K562 (cell line): ENCODE data around the gene NCOA1. TPM values are rescaled to one million over a fixed set of nuclear protein-coding genes. Genes with fewer than 3 reads are reported as not detected.

Experiments used
- CC2D1A ChIP-seq: fragments of 450-650 bp; IDR thresholded peaks from 2 replicates; pipeline ENCODE4 v1.6.1; 2017; ENCODE audit warnings: mild to moderate bottlenecking
- DIDO1 ChIP-seq: fragments of 450-650 bp; IDR thresholded peaks from 2 replicates; pipeline ENCODE4 v1.6.1; 2016; ENCODE audit warnings: low read depth, missing biosample characterization, missing genetic modification characterization
- ELK1 ChIP-seq: sonication (generic); formaldehyde crosslinking; IDR thresholded peaks from 2 replicates; pipeline ENCODE4 v1.8.1; 2022; ENCODE audit warnings: missing genetic modification reagents
- ESRRA ChIP-seq: fragments of 450-650 bp; IDR thresholded peaks from 2 replicates; pipeline ENCODE4 v1.6.1; 2014; ENCODE audit warnings: low read depth, mild to moderate bottlenecking, moderate library complexity, borderline replicate concordance
- ID3 ChIP-seq, 2 experiments: fragments of 250-450 bp in 1 of 2; fragments of 450-650 bp in 1 of 2; sonication (Bioruptor Pico) in 1 of 2; IDR thresholded peaks; 2 replicates each; pipeline versions ENCODE4 v1.6.1 to v1.8.0; 2016 to 2021; ENCODE audit warnings: mild to moderate bottlenecking in 2 of 2, moderate library complexity in 2 of 2, missing compliant biosample characterization in 1 of 2, missing genetic modification characterization in 1 of 2
- JUND ChIP-seq, 2 experiments: IDR thresholded peaks; 2 replicates in 1 of 2; 3 replicates in 1 of 2; pipeline ENCODE4 v1.6.1; 2011; ENCODE audit warnings: borderline replicate concordance in 2 of 2, low read depth in 2 of 2, low read length in 2 of 2, improper control_type of control experiment in 1 of 2, missing biosample characterization in 1 of 2, missing genetic modification characterization in 1 of 2, missing genetic modification reagents in 1 of 2
- KDM1A ChIP-seq, 2 experiments: fragments of 450-650 bp; IDR thresholded peaks; 2 replicates each; pipeline ENCODE4 v1.6.1; 2016; ENCODE audit warnings: mild to moderate bottlenecking in 2 of 2
- RBFOX2 ChIP-seq: fragments of 200-400 bp; formaldehyde crosslinking; IDR thresholded peaks from 2 replicates; pipeline ENCODE4 v1.6.1; 2017; ENCODE audit warnings: low read depth, mild to moderate bottlenecking, low read length, moderate library complexity
- SIN3B ChIP-seq: fragments of 450-650 bp; IDR thresholded peaks from 2 replicates; pipeline ENCODE4 v1.6.1; 2017; ENCODE audit warnings: low read depth, mild to moderate bottlenecking, moderate library complexity
- TAF15 ChIP-seq: fragments of 200-400 bp; formaldehyde crosslinking; IDR thresholded peaks from 2 replicates; pipeline ENCODE4 v1.6.1; 2017; ENCODE audit warnings: mild to moderate bottlenecking, low read depth, low read length, moderate library complexity
- TCF3 ChIP-seq: sonication (generic); formaldehyde crosslinking; IDR thresholded peaks from 2 replicates; pipeline ENCODE4 v1.4.0; 2020; ENCODE audit warnings: mild to moderate bottlenecking, missing genetic modification reagents
- USF2 ChIP-seq: sonication (generic); formaldehyde crosslinking; IDR thresholded peaks from 2 replicates; pipeline ENCODE4 v1.5.0; 2020; ENCODE audit warnings: missing genetic modification reagents
- ZC3H4 ChIP-seq: sonication (generic); formaldehyde crosslinking; IDR thresholded peaks from 2 replicates; pipeline ENCODE4 v1.9.0; 2021; ENCODE audit warnings: missing genetic modification reagents, borderline replicate concordance
- ZFP1 ChIP-seq: fragments of 450-650 bp; formaldehyde crosslinking; IDR thresholded peaks from 2 replicates; pipeline ENCODE4 v1.4.0; 2020; ENCODE audit warnings: mild to moderate bottlenecking, mixed read lengths
- ZKSCAN8 ChIP-seq: fragments of 200-800 bp; sonication (Bioruptor generic); IDR thresholded peaks from 2 replicates; pipeline ENCODE4 v1.6.1; 2016; ENCODE audit warnings: missing genetic modification characterization, missing compliant biosample characterization
- ZNF316 ChIP-seq: fragments of 450-650 bp; IDR thresholded peaks from 2 replicates; pipeline ENCODE4 v1.6.1; 2016
- ZNF408 ChIP-seq: fragments of 250-450 bp; sonication (Bioruptor Pico); IDR thresholded peaks from 2 replicates; pipeline ENCODE4 v1.4.0; 2020; ENCODE audit warnings: low read depth, mild to moderate bottlenecking, moderate library complexity
- ZNF609 ChIP-seq: sonication (generic); formaldehyde crosslinking; IDR thresholded peaks from 2 replicates; pipeline ENCODE4 v1.8.1; 2023; ENCODE audit warnings: missing genetic modification reagents, mild to moderate bottlenecking, borderline replicate concordance
- ZNF75A ChIP-seq: fragments of 450-650 bp; formaldehyde crosslinking; IDR thresholded peaks from 2 replicates; pipeline ENCODE4 v1.4.0; 2020; ENCODE audit warnings: mild to moderate bottlenecking
- polyA plus RNA-seq, 8 experiments: library from polyadenylated mRNA; depleted of rRNA in 4 of 8; stranded (reverse) in 5 of 8; unstranded in 3 of 8; fragments of >200 nt; fragmentation: Nextera tagmentation in 2 of 8; fragmentation: Illumina TruSeq in 1 of 8; extraction: Ambion mirVana in 2 of 8; extraction: Trizol in 1 of 8; gene quantifications; 2 replicates each; pipeline versions ENCODE4 v1.2.1 to v1.2.3, GENCODE V29; 2011 to 2014; ENCODE audit warnings: inconsistent platforms in 1 of 8, missing spikeins in 1 of 8
- total RNA-seq, 7 experiments: library from RNA; depleted of rRNA in 6 of 7; stranded (reverse); fragments of >200 nt in 6 of 7; fragmentation: Illumina TruSeq in 2 of 7; extraction: Trizol in 2 of 7; gene quantifications; 2 replicates each; pipeline versions ENCODE4 v1.2.1 to v1.2.3, GENCODE V29; 2011 to 2021; ENCODE audit warnings: low replicate concordance in 1 of 7

Gene NCOA1
- total and polyA plus RNA-seq, 9 of the 15 experiments (the other 6 are each of a cell fraction or from before 2014, with no cell fraction given) = 4.9 to 25.7 (median 17.0) TPM

GRCh38 chr2:24482251-24482971 is 8.6 kb upstream of the NCOA1 start (continued):
- no peak for TF ChIP-seq ESRRA
- TF ChIP-seq CC2D1A = no peak
- TF ChIP-seq KDM1A (IDR thresholded peaks at IDR 0.05) = no peak
- no peak for TF ChIP-seq ZFP1 (CRISPR knock-in tag)
- no peak for TF ChIP-seq ZNF609 (CRISPR knock-in tag)
- no peak for TF ChIP-seq SIN3B
- peak; percentile 95 for TF ChIP-seq ZNF316
- TF ChIP-seq ZKSCAN8 (CRISPR knock-in tag) = no peak
- TF ChIP-seq USF2 (CRISPR knock-in tag) = no peak
- TF ChIP-seq ID3 (CRISPR knock-in tag; IDR thresholded peaks at IDR 0.05) = no peak
- TF ChIP-seq ID3 (tag; IDR thresholded peaks at IDR 0.05) = 0 out of 2 replicates have a peak, but pooled peaks have one; percentile 22
- no peak for TF ChIP-seq ZNF408
- peak; percentile 63 for TF ChIP-seq JUND (IDR thresholded peaks at IDR 0.05; ENCODE audit: borderline replicate concordance, low read depth, low read length)
- peak; percentile 65; the same call in 2 of the 3 replicates for TF ChIP-seq JUND (tag; IDR thresholded peaks at IDR 0.05; ENCODE audit: borderline replicate concordance, low read depth, low read length)
- no peak for TF ChIP-seq ZC3H4 (CRISPR knock-in tag)
- no peak for TF ChIP-seq ZNF75A (CRISPR knock-in tag)
- TF ChIP-seq TCF3 (CRISPR knock-in tag) = peak; percentile 49
- TF ChIP-seq ELK1 = no peak
- TF ChIP-seq DIDO1 (tag) = no peak
- TF ChIP-seq RBFOX2 = peak; percentile 48
- no peak for TF ChIP-seq TAF15
